HCT116 (cell line): ENCODE data around the gene MAPK8IP1. TPM values are rescaled to one million over a fixed set of nuclear protein-coding genes. Genes with fewer than 3 reads are reported as not detected.

Experiments used
- ATAC-seq: fragments of 200-7000 bp; cut with Tn5 transposase; 2 replicates; pipeline ENCODE4 v1.9.1; 2020; ENCODE audit warnings: mild to moderate bottlenecking, moderate library complexity
- BruUV-seq: library from RNA; stranded (reverse); fragments of 400-500 nt; replicated peaks from 2 replicates; lab custom pipeline; 2021; lab: Mats Ljungman, UMichigan
- CTCF ChIA-PET: fragments of 300-600 bp; sonication (Branson Sonifier 250); formaldehyde crosslinking; loops from one replicate; lab custom pipeline; 2021; ENCODE audit warnings: antibody characterized with exemption; lab: Charles Lee
- POLR2A ChIA-PET: fragments of 300-600, 350-600 bp; sonication (Branson Sonifier 250); formaldehyde crosslinking; loops from one replicate; lab custom pipeline; 2021; ENCODE audit warnings: antibody characterized with exemption; lab: Charles Lee
- RAD21 ChIA-PET, 2 experiments: fragments of 300-600 bp; sonication (Branson Sonifier 250); formaldehyde crosslinking; loops; one replicate each; lab custom pipeline; 2023; ENCODE audit warnings: low total read pairs in 2 of 2; ENCODE audit not compliant: uncharacterized antibody in 2 of 2, unreplicated experiment in 2 of 2, low non-redundant PET in 1 of 2; lab: Charles Lee
- DNase-seq: peaks from one replicate; pipeline ENCODE4 v3.0.0-alpha.2; 2010; ENCODE audit warnings: low read depth, low spot score
- H2AFZ ChIP-seq: fragments of 200-600 bp; shearing (Covaris generic), sonication (generic); 2 replicates; pipeline ENCODE4 v1.6.1; 2017; ENCODE audit warnings: low read depth, mixed run types, mixed read lengths, antibody characterized with exemption, low read length; ENCODE audit not compliant: poor library complexity, severe bottlenecking
- H3K27ac ChIP-seq: 2 replicates; pipeline ENCODE4 v1.5.1; 2012; ENCODE audit warnings: low read depth, low read length
- H3K27me3 ChIP-seq: fragments of 200-600 bp; sonication (generic); 2 replicates; pipeline ENCODE4 v1.6.1; 2016; ENCODE audit warnings: mixed run types, low read length, mixed read lengths; ENCODE audit not compliant: insufficient read depth
- H3K36me3 ChIP-seq, 2 experiments: fragments of 200-500 bp in 1 of 2; fragments of 200-600 bp in 1 of 2; sonication (Bioruptor generic) in 1 of 2; sonication (generic) in 1 of 2; 2 replicates each; pipeline versions ENCODE4 v1.5.1 to v1.6.1; 2014 to 2016; ENCODE audit warnings: low read length in 2 of 2, inconsistent platforms in 1 of 2, mixed read lengths in 1 of 2, mixed run types in 1 of 2; ENCODE audit not compliant: insufficient read depth in 2 of 2, control insufficient read depth in 1 of 2
- H3K4me1 ChIP-seq, 2 experiments: fragments of 200-600 bp in 1 of 2; sonication (generic) in 1 of 2; 2 replicates each; pipeline versions ENCODE4 v1.5.1 to v1.6.1; 2012 to 2017; ENCODE audit warnings: low read length in 2 of 2, inconsistent platforms in 1 of 2, mild to moderate bottlenecking in 1 of 2, mixed read lengths in 1 of 2, mixed run types in 1 of 2, moderate library complexity in 1 of 2; ENCODE audit not compliant: insufficient read depth in 2 of 2, control insufficient read depth in 1 of 2
- H3K4me2 ChIP-seq: fragments of 200-600 bp; sonication (generic); 2 replicates; pipeline ENCODE4 v1.6.1; 2017; ENCODE audit warnings: mixed run types, low read length, mixed read lengths
- H3K4me3 ChIP-seq, 2 experiments: fragments of 200-600 bp in 1 of 2; sonication (generic) in 1 of 2; replicated peaks in 1 of 2; 2 replicates each; pipeline ENCODE4 v1.5.1; 2011 to 2016; ENCODE audit warnings: low read length in 2 of 2, control low read depth in 1 of 2, low read depth in 1 of 2, mild to moderate bottlenecking in 1 of 2, mixed read lengths in 1 of 2, mixed run types in 1 of 2
- H3K79me2 ChIP-seq: fragments of 200-600 bp; sonication (generic); 2 replicates; pipeline ENCODE4 v1.6.1; 2017; ENCODE audit warnings: mild to moderate bottlenecking, mixed run types, low read length, moderate library complexity, mixed read lengths; ENCODE audit not compliant: insufficient read depth
- H3K9ac ChIP-seq: fragments of 200-600 bp; sonication (generic); 2 replicates; pipeline ENCODE4 v1.6.1; 2016; ENCODE audit warnings: low read length, mixed read lengths
- H3K9me2 ChIP-seq: fragments of 200-600 bp; sonication (generic), shearing (Covaris generic); 2 replicates; pipeline ENCODE4 v1.6.1; 2017; ENCODE audit warnings: mixed run types, mild to moderate bottlenecking, moderate library complexity; ENCODE audit not compliant: insufficient read depth
- H3K9me3 ChIP-seq, 2 experiments: fragments of 200-500 bp in 1 of 2; fragments of 200-600 bp in 1 of 2; sonication (Bioruptor generic) in 1 of 2; sonication (generic) in 1 of 2; 2 replicates each; pipeline ENCODE4 v1.6.1; 2014 to 2017; ENCODE audit warnings: low read length in 2 of 2, mixed read lengths in 2 of 2, inconsistent platforms in 1 of 2, low read depth in 1 of 2, mild to moderate bottlenecking in 1 of 2, mixed run types in 1 of 2, moderate library complexity in 1 of 2; ENCODE audit not compliant: control insufficient read depth in 1 of 2, insufficient read depth in 1 of 2
- H4K20me1 ChIP-seq: fragments of 200-600 bp; sonication (generic), shearing (Covaris generic); 2 replicates; pipeline ENCODE4 v1.6.1; 2017; ENCODE audit warnings: mixed run types, mild to moderate bottlenecking, moderate library complexity; ENCODE audit not compliant: insufficient read depth
- CEBPB ChIP-seq: IDR thresholded peaks from 2 replicates; pipeline ENCODE4 v1.6.1; 2012; ENCODE audit warnings: low read depth
- EGR1 ChIP-seq: IDR thresholded peaks from 2 replicates; pipeline ENCODE4 v1.6.1; 2012; ENCODE audit warnings: low read depth
- JUND ChIP-seq: IDR thresholded peaks from 2 replicates; pipeline ENCODE4 v1.6.1; 2012
- POLR2A ChIP-seq: IDR thresholded peaks from 2 replicates; pipeline ENCODE4 v1.7.0; 2011; ENCODE audit warnings: borderline replicate concordance; ENCODE audit not compliant: insufficient read depth, insufficient read length; ENCODE audit errors: extremely low read depth
- POLR2AphosphoS5 ChIP-seq: IDR thresholded peaks from 2 replicates; pipeline ENCODE4 v1.6.1; 2011; ENCODE audit warnings: mild to moderate bottlenecking, low read depth, low read length, moderate library complexity
- RAD21 ChIP-seq: IDR thresholded peaks from 2 replicates; pipeline ENCODE4 v1.6.1; 2012; ENCODE audit warnings: low read depth, mild to moderate bottlenecking
- SIN3A ChIP-seq: IDR thresholded peaks from 2 replicates; pipeline ENCODE4 v1.6.1; 2012; ENCODE audit warnings: low read depth
- SP1 ChIP-seq: IDR thresholded peaks from 2 replicates; pipeline ENCODE4 v1.6.1; 2012; ENCODE audit warnings: low read depth
- SRF ChIP-seq: IDR thresholded peaks from 2 replicates; pipeline ENCODE4 v1.6.1; 2012; ENCODE audit warnings: low read depth
- ZNF274 ChIP-seq: fragments of 200-500 bp; sonication (Bioruptor generic); IDR thresholded peaks from 2 replicates; pipeline ENCODE4 v1.6.1; 2014; ENCODE audit warnings: mild to moderate bottlenecking, low read depth, low read length, inconsistent platforms
- intact Hi-C: fragments of 100-400 bp; cut with micrococcal nuclease; formaldehyde crosslinking; loops from 2 replicates; pipeline ENCODE4 v1.10.0; 2022
- total RNA-seq: library from RNA; stranded (reverse); gene quantifications from one replicate; pipeline ENCODE4 v1.2.1, GENCODE V29; 2021; ENCODE audit not compliant: unreplicated experiment
- TF ChIP-seq, protein P1 (sequence below): IDR thresholded peaks from 2 replicates; pipeline ENCODE4 v1.6.1; 2012
- TF ChIP-seq, protein P2 (sequence below): IDR thresholded peaks from 2 replicates; pipeline ENCODE4 v1.6.1; 2012
- TF ChIP-seq, protein P3 (sequence below), 3 experiments: fragments of 200-600 bp in 1 of 3; sonication (generic) in 1 of 3; IDR thresholded peaks in 2 of 3; conservative IDR thresholded peaks in 1 of 3; 2 replicates each; pipeline ENCODE4 v1.5.1; 2012 to 2017; ENCODE audit warnings: low read depth in 2 of 3, low read length in 2 of 3, antibody characterized with exemption in 1 of 3, borderline replicate concordance in 1 of 3, control low read depth in 1 of 3, mild to moderate bottlenecking in 1 of 3, mixed read lengths in 1 of 3, mixed run types in 1 of 3, moderate library complexity in 1 of 3; ENCODE audit not compliant: insufficient read depth in 1 of 3
- TF ChIP-seq, protein P4 (sequence below): IDR thresholded peaks from 2 replicates; pipeline ENCODE4 v1.6.1; 2011; ENCODE audit warnings: mild to moderate bottlenecking, low read length, moderate library complexity; ENCODE audit not compliant: insufficient replicate concordance; ENCODE audit errors: extremely low read depth

MAPK8IP1 gene
- total RNA-seq, 1 experiment from 2014 or later = 10.1 TPM

DNA sequence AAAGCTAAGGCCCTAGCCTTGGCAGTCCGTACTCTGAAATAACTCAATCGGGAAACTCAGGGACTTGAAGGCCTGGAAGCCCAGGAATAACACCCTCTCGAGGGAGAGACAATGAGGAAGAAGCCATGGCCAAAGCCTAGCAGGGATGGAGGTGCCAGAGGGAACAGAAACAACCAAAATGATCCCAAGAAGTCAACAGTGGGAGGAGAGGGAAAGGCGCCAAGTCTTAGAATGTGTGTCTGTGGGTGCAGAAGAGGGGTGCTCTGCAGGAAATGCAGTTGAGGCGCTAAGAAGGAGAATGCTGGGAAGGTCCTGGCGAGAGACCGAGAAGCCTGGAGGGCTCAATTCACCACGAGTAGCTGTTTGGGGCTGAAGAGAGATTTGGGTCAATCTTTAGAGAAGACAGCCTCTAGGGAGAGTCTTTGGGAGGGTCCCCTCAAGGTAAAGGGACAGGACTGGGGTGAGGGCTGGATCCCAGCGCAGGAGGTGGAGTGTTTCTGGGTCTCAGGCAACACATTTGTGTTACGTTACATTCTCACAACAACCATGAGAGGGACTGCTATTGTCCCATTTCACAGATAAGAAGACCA lies 760 bp upstream of the MAPK8IP1 start:
- CTCF ChIA-PET = no interaction called here
- H3K9ac ChIP-seq = no peak overlapping the region
- RAD21 ChIA-PET = no interaction called here
- no peak overlapping the region for H2AFZ ChIP-seq
- intact Hi-C loops = no loop called here
- no peak for DNase-seq
- no peaks in the 10 kb centered on the region for H3K27me3 ChIP-seq
- no peak overlapping the region for H3K4me3 ChIP-seq
- no peaks in the 10 kb centered on the region for H3K36me3 ChIP-seq
- POLR2A ChIA-PET = no interaction called here
- H3K9me3 ChIP-seq = no peaks in the 10 kb centered on the region
- no TSS peak for BruUV-seq
- H4K20me1 ChIP-seq = no peaks in the 10 kb centered on the region
- no peak for TF ChIP-seq RAD21
- no peak for TF ChIP-seq CEBPB
- TF ChIP-seq, protein P1, sequence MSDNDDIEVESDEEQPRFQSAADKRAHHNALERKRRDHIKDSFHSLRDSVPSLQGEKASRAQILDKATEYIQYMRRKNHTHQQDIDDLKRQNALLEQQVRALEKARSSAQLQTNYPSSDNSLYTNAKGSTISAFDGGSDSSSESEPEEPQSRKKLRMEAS = no peak
- TF ChIP-seq, protein P2, sequence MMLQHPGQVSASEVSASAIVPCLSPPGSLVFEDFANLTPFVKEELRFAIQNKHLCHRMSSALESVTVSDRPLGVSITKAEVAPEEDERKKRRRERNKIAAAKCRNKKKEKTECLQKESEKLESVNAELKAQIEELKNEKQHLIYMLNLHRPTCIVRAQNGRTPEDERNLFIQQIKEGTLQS = no peak
- TF ChIP-seq, protein P3, sequence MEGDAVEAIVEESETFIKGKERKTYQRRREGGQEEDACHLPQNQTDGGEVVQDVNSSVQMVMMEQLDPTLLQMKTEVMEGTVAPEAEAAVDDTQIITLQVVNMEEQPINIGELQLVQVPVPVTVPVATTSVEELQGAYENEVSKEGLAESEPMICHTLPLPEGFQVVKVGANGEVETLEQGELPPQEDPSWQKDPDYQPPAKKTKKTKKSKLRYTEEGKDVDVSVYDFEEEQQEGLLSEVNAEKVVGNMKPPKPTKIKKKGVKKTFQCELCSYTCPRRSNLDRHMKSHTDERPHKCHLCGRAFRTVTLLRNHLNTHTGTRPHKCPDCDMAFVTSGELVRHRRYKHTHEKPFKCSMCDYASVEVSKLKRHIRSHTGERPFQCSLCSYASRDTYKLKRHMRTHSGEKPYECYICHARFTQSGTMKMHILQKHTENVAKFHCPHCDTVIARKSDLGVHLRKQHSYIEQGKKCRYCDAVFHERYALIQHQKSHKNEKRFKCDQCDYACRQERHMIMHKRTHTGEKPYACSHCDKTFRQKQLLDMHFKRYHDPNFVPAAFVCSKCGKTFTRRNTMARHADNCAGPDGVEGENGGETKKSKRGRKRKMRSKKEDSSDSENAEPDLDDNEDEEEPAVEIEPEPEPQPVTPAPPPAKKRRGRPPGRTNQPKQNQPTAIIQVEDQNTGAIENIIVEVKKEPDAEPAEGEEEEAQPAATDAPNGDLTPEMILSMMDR (IDR thresholded peaks at IDR 0.05 in 2 of 3, conservative IDR thresholded peaks at IDR 0.05 in 1 of 3; ENCODE audit: borderline replicate concordance in 1 of 3, insufficient read depth in 1 of 3, low read depth in 2 of 3, low read length in 2 of 3) = no peak
- no peak for TF ChIP-seq JUND
- TF ChIP-seq SRF = no peak
- no peak for TF ChIP-seq POLR2A
- no peak for TF ChIP-seq SP1
- TF ChIP-seq, protein P4, sequence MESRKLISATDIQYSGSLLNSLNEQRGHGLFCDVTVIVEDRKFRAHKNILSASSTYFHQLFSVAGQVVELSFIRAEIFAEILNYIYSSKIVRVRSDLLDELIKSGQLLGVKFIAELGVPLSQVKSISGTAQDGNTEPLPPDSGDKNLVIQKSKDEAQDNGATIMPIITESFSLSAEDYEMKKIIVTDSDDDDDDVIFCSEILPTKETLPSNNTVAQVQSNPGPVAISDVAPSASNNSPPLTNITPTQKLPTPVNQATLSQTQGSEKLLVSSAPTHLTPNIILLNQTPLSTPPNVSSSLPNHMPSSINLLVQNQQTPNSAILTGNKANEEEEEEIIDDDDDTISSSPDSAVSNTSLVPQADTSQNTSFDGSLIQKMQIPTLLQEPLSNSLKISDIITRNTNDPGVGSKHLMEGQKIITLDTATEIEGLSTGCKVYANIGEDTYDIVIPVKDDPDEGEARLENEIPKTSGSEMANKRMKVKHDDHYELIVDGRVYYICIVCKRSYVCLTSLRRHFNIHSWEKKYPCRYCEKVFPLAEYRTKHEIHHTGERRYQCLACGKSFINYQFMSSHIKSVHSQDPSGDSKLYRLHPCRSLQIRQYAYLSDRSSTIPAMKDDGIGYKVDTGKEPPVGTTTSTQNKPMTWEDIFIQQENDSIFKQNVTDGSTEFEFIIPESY = no peak
- no peak for TF ChIP-seq SIN3A
- TF ChIP-seq ZNF274 = no peak
- no peak for TF ChIP-seq EGR1
- TF ChIP-seq POLR2AphosphoS5 = no peak
- H3K4me1 ChIP-seq = peaks cover 22 to 30% of the 10 kb centered on the region in 2 experiments
- ATAC-seq = no peak
- no peak overlapping the region for H3K27ac ChIP-seq
- H3K4me2 ChIP-seq = peak overlapping the region; percentile 67
- no peaks in the 10 kb centered on the region for H3K9me2 ChIP-seq
- no peaks in the 10 kb centered on the region for H3K79me2 ChIP-seq
